ENCODE data around the gene CDR2. TPM values are rescaled to one million over a fixed set of nuclear protein-coding genes. Genes with fewer than 3 reads are reported as not detected.

Gene CDR2
- total and polyA plus RNA-seq, 9 donors: 12.7 to 30.3 (median 22.9) TPM

DNA sequence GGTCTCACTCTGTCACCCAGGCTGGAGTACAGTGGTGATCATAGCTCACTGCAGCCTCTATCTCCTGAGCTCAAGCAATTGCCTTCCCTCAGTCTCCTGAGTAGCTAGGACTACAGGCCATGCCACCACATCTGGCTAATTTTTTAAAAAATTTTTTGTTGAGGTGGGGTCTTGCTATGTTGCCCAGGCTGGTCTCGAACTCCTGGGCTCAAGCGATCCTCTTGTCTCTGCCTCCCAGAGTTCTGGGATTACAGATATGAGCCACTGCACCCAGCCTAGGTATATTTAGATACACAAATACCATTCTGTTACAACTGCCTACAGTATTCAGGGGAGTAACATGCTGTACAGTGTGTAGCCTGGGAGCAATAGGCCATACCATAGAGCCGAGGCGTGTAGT lies 62.9 kb downstream of the CDR2 start:
- no peaks in the 10 kb centered on the region for H3K36me3 ChIP-seq
- DNase-seq: no peak
- no peak overlapping the region for H3K27ac ChIP-seq
- 92 to 96% (median 94%) methylated on average over 4 of the region's 4 CpGs for WGBS, 3 donors
- H3K4me3 ChIP-seq: no peak overlapping the region
- TF ChIP-seq POLR2A (IDR thresholded peaks at IDR 0.05) (no peak), EP300 (IDR thresholded peaks at IDR 0.05) (no peak)
- TF ChIP-seq, protein P1, sequence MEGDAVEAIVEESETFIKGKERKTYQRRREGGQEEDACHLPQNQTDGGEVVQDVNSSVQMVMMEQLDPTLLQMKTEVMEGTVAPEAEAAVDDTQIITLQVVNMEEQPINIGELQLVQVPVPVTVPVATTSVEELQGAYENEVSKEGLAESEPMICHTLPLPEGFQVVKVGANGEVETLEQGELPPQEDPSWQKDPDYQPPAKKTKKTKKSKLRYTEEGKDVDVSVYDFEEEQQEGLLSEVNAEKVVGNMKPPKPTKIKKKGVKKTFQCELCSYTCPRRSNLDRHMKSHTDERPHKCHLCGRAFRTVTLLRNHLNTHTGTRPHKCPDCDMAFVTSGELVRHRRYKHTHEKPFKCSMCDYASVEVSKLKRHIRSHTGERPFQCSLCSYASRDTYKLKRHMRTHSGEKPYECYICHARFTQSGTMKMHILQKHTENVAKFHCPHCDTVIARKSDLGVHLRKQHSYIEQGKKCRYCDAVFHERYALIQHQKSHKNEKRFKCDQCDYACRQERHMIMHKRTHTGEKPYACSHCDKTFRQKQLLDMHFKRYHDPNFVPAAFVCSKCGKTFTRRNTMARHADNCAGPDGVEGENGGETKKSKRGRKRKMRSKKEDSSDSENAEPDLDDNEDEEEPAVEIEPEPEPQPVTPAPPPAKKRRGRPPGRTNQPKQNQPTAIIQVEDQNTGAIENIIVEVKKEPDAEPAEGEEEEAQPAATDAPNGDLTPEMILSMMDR (IDR thresholded peaks at IDR 0.05): no peak
- no peaks in the 10 kb centered on the region for H3K9me3 ChIP-seq
- H3K4me1 ChIP-seq (ENCODE audit: insufficient read depth): no peaks in the 10 kb centered on the region
- intact Hi-C loops (cut with DNase I): no loop called here
- no peaks in the 10 kb centered on the region for H3K27me3 ChIP-seq

DNA sequence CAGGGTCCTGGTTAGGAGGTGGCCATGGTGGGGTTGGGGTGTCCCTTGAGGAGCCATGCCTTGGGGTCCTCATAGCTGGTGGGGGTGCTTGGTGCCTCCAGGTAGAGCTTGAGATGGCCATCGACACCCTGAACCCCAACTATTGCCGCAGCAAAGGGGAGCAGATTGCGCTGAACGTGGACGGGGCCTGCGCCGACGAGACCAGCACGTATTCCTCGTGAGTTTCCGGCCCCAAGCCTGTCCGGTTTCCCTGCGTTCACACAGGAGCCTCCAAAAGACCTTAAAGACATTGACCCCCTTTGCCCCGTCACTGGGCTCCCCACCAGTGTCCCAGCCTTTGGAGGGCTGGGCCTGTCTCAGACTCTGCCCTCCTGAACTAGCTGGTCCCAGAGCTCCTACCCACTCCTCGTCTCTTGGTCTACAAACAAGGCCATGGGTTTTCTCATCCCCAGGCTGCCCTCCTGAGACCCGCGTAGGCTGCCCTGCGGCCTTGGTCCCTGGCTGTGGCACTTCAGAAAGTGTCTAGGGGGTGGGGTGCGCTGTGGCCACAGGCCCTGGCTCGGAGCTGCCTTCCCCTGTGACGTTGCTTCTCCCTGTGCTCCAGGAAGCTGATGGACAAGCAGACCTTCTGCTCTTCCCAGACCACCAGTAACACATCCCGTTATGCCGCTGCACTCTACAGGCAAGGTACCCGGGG lies 65.4 kb downstream of the CDR2 start:
- no peak overlapping the region for H3K27ac ChIP-seq
- intact Hi-C loops (cut with DNase I): loop anchor here in 2 of 4 donors (10.0 kb wide), 2 partner anchors 234 to 304 kb away; partner anchors contain the start of genes MOSMO (in 1 of the 2) and PDZD9 (in 1 of the 2)
- DNase-seq: no peak
- TF ChIP-seq EP300 (IDR thresholded peaks at IDR 0.05): no peak
- TF ChIP-seq, protein P1 (IDR thresholded peaks at IDR 0.05): no peak
- TF ChIP-seq POLR2A (IDR thresholded peaks at IDR 0.05): no peak
- H3K4me1 ChIP-seq (ENCODE audit: insufficient read depth): no peaks in the 10 kb centered on the region
- H3K36me3 ChIP-seq: no peaks in the 10 kb centered on the region
- 95 to 96% (median 96%) methylated on average over 21 to 24 of the region's 24 CpGs for WGBS, 3 donors
- H3K27me3 ChIP-seq: no peaks in the 10 kb centered on the region
- no peak overlapping the region for H3K4me3 ChIP-seq
- H3K9me3 ChIP-seq: no peaks in the 10 kb centered on the region

DNA sequence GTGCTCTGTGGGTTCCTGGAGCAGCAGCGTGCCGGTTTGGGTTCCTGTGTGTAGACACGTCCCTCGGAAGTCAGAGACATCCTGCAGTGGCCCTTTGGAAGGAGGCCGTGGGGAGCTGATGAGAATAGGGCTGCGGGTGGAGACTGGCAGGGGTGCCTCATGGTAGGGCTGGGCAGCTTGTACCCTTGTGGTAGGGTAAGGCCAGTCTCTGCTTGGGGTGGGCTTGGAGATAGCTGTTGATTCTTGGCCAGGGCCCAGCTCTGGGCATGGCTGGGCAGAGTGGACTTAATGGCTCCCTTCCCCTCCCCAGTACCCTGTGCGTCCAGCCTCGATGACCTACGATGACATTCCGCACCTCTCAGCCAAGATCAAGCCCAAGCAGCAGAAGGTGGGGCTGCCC lies 66.6 kb downstream of the CDR2 start:
- H3K27ac ChIP-seq: no peak overlapping the region
- intact Hi-C loops (cut with DNase I): loop anchor here in 2 of 4 donors (10.0 kb wide), 2 partner anchors 233 to 303 kb away; partner anchors contain the start of genes MOSMO (in 1 of the 2) and PDZD9 (in 1 of the 2)
- TF ChIP-seq POLR2A (IDR thresholded peaks at IDR 0.05) (no peak), EP300 (IDR thresholded peaks at IDR 0.05) (no peak)
- TF ChIP-seq, protein P1 (IDR thresholded peaks at IDR 0.05): no peak
- no peaks in the 10 kb centered on the region for H3K9me3 ChIP-seq
- no peaks in the 10 kb centered on the region for H3K36me3 ChIP-seq
- H3K4me3 ChIP-seq: no peak overlapping the region
- 92 to 94% (median 94%) methylated on average over 10 of the region's 10 CpGs for WGBS, 3 donors
- no peak for DNase-seq
- H3K4me1 ChIP-seq (ENCODE audit: insufficient read depth): no peaks in the 10 kb centered on the region
- H3K27me3 ChIP-seq: no peaks in the 10 kb centered on the region

DNA sequence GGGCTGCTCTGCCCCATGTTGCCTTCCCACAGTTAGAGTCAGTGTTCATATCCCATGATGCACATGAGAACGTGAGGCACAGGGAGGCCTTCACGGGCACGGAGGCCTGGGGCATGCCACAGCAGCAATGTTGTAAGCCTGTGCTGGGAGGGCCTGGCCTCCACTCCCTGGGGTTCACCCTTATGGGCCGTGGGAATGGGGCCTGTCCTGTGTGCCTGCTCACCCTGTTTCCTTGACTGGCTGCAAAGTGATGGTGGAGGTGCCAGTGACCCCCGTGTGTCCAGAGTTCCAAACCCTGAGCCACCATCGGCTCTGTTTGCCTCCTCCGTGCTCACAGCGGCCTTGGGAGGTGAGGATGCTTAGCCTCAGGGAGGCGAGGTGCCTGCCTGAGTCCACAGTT lies 67.6 kb downstream of the CDR2 start:
- H3K36me3 ChIP-seq: no peaks in the 10 kb centered on the region
- 84 to 89% (median 86%) methylated on average over 9 of the region's 9 CpGs for WGBS, 3 donors
- H3K4me3 ChIP-seq: no peak overlapping the region
- TF ChIP-seq, protein P1 (IDR thresholded peaks at IDR 0.05): no peak
- TF ChIP-seq POLR2A (IDR thresholded peaks at IDR 0.05) (no peak), EP300 (IDR thresholded peaks at IDR 0.05) (no peak)
- H3K4me1 ChIP-seq (ENCODE audit: insufficient read depth): no peaks in the 10 kb centered on the region
- H3K27ac ChIP-seq: no peak overlapping the region
- H3K9me3 ChIP-seq: no peaks in the 10 kb centered on the region
- intact Hi-C loops (cut with DNase I): loop anchor here in 2 of 4 donors (10.0 kb wide), 2 partner anchors 232 to 302 kb away; partner anchors contain the start of genes MOSMO (in 1 of the 2) and PDZD9 (in 1 of the 2)
- no peaks in the 10 kb centered on the region for H3K27me3 ChIP-seq
- no peak for DNase-seq

Measured in ovary (tissue), 9 donors.